HG02981 (cell line): ENCODE data around the gene BCL3.
"Not testable (repeated sequence)": the region's sequence is repeated elsewhere in the genome, so short reads cannot be mapped to it uniquely, and the experiment has no call there.

ENCODE experiments used
- ATAC-seq: cut with Tn5 transposase; IDR thresholded peaks from one replicate; pipeline ENCODE4 v1.9.1; 2021; ENCODE audit warnings: mild to moderate bottlenecking, moderate library complexity; ENCODE audit not compliant: unreplicated experiment

Gene BCL3, protein sequence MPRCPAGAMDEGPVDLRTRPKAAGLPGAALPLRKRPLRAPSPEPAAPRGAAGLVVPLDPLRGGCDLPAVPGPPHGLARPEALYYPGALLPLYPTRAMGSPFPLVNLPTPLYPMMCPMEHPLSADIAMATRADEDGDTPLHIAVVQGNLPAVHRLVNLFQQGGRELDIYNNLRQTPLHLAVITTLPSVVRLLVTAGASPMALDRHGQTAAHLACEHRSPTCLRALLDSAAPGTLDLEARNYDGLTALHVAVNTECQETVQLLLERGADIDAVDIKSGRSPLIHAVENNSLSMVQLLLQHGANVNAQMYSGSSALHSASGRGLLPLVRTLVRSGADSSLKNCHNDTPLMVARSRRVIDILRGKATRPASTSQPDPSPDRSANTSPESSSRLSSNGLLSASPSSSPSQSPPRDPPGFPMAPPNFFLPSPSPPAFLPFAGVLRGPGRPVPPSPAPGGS

DNA sequence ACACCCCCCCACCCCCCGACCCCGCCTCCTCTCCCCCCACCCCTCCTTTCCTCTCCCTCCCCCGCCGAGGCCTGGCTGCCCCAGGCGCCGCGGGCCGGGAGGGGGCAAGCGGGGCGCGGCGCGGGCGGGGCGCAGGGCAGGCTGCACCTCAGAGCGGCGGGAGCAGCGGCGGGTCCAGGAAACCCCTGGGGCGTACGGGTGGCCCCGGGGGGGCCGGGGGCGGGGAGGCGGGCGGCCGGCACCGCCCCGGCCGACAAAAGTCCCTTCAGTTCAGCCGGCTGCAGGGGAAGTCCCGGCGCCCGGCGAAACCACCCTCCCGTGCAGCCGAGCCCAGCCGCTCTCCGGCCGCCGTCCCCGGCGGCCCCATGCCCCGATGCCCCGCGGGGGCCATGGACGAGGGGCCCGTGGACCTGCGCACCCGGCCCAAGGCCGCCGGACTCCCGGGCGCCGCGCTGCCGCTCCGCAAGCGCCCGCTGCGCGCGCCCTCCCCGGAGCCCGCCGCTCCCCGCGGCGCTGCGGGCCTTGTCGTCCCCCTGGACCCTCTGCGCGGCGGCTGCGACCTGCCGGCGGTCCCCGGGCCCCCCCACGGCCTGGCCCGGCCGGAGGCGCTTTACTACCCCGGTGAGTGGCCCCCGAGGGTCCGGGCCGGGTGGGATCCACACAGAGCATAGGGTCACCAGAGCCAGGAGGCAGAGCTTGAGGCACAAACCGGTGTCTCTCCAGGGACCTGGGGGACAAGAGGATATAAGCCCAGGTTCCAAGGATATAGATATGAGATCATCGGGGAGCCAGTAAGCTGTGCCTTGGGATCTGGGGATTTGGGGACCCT lies at the start of gene BCL3:
Gene BCL3 (plus strand): TSS at position 283 of the 829 bp plus-strand sequence. CDS start 83 bp downstream, at position 366.
- ATAC-seq, result no peak

DNA sequence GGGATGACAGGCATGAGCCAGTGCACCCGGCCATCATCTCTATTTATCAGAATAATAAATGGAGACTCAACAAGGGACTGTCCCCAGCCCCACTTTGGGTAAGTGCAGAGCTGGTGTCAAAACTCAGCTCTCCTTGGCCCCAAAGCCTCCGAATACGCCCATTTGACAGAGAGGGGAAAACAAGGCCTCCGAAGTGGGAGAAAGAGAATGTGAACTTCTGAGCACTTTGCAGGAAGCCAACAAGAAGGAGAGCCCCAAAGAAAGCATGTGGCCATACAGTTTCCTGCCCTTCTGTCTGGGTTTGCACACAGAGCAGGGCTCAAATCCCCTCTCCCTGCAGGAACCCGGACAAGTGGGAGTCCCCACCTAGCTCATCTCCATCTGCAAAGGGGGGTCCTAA lies 48.0 kb upstream of the BCL3 start:
- ATAC-seq, result no peak

DNA sequence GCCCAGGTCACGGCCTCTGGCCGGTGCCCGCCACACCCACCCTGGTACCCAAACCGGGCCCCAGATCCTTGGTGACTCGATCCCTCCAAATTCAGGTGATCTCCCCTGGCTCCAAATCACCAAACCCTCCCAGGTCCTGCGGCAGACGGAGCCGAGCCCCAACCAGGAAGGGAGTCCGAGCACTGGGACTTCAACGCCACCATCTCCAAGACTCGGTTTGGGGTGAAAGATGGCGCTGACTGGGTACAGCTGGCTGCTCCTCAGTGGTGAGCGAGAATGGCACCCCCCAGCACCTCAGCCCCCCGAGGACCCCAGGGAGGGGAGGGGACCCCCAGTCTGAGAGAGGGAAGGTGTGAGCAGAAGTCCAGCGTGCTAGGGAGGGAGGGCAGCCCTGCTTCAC lies 47.3 kb upstream of the BCL3 start:
- ATAC-seq, result no peak

DNA sequence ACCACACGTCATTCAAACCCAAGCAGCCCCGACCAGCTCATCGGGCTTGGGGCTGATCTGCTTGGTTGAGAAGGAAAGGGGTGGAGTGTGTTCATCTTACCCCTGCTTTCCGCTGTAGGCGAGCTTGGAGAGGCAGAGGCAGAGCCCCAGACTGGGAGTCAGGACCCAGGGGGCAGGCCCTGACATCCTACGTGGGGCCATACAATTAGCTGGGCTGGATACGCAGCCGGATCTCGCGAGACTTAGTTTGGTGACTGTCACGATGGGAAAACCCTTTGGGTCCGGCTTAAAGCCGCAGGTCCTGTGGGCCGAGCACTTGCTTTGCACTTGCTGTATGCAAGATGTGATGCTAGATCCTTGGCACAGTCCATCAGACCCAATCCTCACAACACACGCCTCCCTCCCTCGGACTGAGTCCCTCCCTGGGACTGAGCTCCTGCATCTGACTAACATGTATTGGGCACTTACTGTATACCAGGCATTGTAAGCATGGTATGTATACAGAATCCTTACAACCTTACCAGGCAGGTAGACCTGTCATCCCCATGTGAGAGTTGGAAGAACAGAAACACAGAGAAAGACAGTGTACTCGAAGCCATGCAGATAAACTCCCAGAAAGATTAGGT lies 45.8 kb upstream of the BCL3 start:
- ATAC-seq, result no peak

DNA sequence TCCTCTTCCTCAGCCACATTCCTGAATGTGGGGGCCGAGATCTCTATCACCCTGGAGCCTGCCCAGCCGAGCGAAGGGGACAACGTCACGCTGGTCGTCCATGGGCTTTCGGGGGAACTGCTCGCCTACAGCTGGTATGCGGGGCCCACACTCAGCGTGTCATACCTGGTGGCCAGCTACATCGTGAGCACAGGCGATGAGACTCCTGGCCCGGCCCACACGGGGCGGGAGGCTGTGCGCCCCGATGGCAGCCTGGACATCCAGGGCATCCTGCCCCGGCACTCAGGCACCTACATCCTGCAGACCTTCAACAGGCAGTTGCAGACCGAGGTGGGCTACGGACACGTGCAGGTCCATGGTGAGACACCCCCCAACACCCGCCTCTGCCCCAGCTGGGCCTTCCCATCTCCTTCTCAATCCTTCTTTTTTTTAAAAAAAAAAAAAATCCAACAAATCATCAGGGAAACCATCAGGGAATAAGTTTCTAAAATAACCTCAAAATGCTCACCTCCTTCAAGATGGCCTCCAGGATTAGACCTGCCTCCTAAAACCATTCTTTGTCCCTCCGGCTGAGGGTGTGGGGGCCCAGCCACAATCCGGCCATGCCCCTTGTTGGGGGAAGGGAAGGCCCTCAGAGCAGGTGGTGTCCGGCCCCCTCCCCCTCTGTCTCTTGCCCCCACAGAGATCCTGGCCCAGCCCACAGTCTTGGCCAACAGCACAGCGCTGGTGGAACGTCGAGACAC lies 45.0 kb upstream of the BCL3 start:
- ATAC-seq, result no peak

DNA sequence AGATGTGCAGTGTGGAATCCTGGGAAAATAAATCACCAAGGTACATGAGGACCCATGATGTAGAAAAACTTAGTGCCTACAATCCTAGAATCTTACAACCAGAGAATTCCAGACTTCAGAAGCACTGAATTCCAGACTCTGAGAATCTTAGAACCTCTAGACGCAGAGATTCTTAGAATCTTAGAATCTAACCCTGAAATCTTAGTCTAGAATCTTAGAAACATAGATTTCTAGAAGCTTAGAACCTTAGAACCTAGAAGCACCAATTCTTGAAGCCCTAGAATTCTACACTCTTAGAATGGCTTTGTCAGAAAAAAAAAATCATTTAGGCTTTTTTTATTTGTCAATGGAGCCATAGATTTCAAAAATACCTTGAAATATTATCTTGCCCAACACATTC lies 43.5 kb upstream of the BCL3 start:
- ATAC-seq, result no peak

DNA sequence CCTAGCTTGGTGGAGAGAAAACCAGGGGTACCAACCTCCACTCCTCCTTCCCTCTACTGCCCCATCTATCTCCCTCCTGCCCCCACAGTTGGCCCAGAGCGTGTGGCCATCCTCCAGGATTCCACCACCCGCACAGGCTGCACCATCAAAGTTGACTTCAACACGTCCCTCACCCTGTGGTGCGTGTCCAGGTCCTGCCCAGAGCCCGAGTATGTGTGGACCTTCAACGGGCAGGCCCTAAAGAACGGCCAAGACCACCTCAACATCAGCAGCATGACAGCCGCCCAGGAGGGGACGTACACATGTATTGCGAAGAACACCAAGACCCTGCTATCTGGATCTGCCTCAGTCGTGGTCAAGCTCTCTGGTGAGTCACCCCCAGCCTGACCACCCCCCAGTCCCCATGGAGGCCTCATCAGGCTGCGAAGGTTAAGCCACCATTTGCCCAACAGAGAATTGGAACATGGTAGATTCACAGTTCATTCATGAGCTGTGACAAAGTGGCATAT lies 43.0 kb upstream of the BCL3 start:
- no peak for ATAC-seq

DNA sequence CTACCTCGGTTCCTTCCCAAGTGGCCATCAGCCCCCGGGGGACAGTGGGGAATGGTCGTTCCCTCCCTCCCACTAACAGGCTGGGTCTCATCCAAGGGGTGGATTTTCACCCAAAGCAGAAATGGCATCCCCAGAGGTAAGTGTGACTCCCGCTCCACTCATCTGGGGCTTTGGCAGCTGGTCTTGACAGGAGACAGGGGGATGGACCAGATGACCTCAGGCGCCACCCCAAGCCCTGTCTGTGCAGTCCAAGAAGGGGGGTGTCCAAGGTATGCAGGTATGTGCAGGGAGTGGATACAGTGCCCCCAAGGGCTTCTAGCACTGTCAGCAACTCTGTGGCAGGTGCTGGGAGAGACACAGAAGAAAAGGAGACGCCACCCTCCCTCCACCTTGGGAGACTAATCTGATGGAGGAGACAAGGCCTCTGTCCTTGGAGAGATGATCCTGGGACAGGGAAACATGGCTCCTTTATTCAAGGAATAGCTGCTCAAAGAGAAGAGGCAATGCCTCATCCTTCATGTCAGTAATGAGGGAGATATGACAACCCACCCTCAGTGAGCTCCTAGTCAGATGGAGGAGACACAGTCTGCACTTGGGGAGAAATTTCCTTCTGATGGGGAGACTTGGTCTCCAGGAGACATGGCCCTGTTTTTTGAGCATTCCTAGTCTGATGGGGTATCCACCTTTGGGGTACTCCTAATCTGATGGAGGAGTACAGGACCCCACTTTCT lies 41.8 kb upstream of the BCL3 start:
- no peak for ATAC-seq

DNA sequence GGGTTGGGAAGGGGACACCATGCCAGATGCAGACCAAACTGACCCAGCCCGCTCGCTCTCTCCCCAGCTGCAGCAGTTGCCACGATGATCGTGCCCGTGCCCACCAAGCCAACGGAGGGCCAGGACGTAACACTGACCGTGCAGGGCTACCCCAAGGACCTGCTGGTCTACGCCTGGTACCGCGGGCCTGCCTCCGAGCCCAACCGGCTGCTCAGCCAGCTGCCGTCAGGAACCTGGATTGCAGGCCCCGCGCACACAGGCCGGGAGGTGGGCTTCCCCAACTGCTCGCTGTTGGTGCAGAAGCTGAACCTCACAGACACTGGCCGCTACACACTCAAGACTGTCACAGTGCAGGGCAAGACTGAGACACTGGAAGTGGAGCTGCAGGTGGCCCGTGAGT lies 40.7 kb upstream of the BCL3 start:
- no peak for ATAC-seq

DNA sequence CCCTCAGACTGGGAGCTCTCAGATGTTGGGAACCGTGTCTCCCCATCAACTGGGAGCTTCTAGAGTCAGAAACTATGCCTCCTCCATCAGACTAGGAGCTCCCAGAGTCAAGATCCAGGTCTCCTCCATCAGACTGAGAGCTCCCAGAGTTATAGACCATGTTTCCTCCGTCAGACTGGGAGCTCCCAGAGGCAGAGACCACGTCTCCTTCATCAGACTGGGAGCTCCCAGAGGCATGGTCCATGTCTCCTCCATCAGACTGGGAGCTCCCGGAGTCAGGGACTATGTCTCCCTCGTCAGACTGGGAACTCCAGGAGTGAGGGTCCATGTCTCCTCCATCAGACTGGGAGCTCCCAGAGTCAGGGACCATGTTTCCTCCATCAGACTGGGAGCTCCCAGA lies 39.6 kb upstream of the BCL3 start:
- ATAC-seq, result no peak

DNA sequence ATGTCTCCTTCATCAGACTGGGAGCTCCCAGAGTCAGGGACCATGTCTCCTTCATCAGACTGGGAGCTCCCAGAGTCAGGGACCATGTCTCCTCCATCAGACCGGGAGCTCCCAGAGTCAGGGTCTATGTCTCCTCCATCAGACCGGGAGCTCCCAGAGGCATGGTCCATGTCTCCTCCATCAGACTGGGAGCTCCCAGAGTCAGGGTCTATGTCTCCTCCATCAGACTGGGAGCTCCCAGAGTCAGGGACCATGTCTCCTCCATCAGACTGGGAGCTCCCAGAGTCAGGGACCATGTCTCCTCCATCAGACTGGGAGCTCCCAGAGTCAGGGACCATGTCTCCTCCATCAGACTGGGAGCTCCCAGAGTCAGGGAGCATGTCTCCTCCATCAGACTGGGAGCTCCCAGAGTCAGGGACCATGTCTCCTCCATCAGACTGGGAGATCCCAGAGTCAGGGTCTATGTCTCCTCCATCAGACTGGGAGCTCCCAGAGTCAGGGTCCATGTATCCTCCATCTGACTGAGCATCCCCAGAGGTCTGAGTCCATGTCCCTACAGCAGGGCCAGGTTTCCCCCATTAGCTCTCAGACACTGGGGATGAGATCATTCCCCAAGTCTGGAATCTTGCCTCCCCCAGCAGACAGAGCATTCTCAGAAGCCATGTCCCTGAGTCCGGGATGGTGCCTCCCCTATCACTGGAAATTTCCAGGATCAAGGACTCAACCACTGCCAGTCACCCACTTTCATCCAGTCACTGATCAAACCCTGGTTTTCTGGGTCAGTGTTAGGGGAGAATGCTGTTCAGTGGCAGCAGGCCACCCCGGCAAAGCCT lies 38.9 kb upstream of the BCL3 start:
- not testable (repeated sequence) for ATAC-seq

DNA sequence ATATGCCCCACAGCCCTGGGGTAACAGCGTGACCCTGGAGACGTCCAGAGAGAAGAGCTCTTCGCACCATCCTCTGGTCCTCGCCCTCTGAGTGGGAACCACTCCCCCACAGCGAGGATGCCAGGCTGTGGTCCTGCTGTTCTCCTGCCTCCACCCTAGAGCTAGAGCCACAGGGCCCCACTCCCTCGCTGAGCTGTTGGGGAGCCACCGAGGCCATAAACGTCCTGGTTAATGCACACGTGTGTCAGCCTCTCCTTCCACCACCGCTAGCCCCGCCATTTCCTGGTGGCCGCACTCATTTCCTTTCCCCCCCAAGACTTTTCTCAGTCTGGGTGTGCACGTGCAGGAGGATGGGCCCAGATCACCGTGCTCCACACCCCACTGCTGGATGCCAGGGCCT lies 38.0 kb upstream of the BCL3 start:
- ATAC-seq, result no peak

DNA sequence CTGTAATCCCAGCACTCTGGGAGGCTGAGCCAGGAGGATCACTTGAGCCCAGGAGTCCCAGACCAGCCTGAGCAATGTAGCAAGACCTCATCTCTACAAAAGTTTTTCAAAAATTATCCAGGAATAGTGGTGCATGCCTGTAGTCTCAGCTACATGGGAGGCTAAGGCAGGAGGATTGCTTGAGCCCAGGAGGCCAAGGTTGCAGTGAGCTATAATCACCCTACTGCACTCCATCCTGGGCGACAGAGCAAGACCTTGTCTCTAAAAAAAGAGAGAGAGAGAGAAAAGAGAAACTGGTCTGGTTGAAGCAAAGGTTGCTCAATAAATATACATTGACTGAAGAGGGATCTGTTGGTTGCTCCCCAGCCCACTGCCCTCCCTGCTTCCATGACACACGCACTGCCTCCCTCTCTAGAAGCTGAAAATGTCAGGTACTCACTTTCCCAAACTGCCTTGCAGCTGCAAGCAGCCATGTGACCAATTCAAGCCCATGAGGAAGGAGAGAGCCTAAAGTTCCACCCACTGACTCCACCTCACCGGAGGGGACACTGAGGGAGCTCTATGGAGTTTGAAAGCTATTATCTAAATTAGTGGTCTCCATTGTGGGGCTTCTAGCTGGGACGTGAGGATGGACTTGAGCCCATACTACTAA lies 35.5 kb upstream of the BCL3 start:
- ATAC-seq, result no peak

DNA sequence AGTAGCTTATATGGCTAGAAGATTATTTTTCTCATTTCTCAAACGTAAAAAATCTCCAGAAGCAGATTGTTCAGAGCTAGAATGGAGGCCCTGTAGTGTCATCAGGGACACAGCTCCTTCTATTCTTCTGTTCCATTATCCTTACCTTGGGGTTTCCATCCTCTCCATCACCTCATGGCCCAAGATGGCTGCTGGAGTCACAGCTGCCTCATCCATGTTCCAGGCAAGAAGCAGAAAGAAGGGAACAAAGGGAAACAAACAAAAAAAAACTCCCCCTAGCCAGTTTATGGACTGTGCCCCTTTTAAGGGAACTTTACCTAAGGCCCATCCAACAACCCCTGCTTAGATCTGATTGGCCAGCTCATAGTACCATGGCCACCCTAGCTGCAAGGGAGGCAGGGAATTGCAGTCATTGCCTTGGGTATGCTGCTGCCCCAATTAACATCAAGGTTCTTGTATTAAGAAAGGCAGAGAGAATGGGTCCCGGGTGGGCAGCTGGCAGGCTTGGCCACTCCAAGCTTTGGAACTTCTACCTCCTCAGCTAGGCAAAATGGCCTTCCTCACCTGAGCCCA lies 33.8 kb upstream of the BCL3 start:
- no peak for ATAC-seq

DNA sequence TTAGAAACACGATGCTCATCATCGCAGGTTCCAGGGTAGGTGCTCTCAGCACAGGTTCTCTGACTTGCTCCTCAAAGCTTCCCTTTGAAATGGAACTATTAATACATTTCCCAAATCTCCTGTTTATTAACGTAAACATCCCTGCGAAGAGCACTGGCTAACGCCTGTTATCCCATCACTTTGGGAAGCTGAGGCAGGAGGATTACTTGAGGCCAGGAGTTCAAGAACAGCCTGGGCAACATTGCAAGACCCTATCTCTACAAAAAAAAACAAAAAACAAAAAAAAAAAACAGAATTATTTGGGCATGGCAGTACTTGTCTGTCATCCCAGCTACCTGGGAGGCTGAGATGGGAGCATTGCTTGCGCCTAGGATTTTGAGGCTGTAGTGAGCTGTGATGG lies 30.9 kb upstream of the BCL3 start:
- ATAC-seq, result no peak

DNA sequence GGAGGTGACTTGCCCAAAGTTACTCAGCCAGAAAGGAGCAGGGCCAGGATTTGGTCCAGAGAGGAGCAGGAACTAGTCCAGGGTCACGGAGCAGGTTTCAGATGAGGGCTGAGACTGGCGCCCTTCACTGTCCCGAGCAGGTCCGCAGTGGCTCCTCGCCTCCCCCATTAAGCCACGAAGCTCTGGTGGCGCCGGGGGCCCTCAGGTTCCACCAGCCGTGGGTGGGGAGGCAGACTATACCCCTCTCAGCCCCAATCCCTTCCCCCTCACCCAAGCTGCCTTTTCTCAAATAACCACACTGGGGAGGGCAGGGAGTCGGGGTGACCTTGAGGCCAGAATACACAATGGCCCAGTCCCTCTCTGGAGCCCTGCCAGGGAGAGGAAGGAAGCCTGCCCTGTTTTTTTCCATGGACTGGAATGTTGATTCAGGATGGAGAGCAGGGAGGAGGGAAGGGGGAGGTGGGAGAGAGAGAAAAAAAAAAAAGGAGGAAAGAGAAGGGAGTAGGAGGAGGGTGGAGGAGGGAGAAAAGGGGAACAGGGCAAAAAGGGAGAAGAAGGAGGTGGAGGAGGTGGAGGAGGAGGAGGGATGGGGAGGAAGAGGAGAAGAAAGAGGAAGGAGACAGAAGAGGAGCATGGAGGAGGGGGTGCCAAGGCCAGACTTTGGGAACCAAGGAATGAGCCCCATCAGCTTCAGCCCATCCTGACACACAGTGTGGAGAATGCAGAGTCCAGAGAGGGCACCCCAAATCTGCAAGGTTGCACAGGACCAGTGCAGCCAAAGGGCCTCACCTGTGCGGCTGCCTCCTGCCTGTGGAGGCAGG lies 29.9 kb upstream of the BCL3 start:
- ATAC-seq, result no peak

DNA sequence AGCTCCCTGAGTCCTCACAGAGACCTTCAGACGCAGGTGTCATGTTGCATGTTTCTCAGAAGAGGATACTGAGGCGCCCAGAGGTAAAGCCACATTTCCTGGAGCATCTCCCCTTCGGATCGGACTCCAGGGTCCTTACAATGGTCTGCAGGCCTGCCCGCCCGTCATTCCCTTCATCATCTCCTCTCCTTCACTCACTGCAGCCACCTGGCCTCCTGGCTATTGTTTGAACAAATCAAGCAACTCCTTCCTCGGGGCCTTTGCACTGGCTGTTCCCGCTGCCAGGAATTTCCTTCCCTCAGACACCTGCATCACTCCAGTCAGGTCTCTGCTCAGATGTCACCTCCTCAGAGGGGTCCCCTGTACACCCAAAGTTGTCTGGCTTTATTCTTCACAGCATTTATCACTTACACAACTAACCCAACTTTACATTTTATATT lies 29.2 kb upstream of the BCL3 start:
- no peak for ATAC-seq
